ENCODE data around the gene TCERG1. TPM values are rescaled to one million over a fixed set of nuclear protein-coding genes. Genes with fewer than 3 reads are reported as not detected.

TCERG1 gene
- total RNA-seq, result 156 to 157 TPM (median 156 TPM) in 3 replicates

DNA sequence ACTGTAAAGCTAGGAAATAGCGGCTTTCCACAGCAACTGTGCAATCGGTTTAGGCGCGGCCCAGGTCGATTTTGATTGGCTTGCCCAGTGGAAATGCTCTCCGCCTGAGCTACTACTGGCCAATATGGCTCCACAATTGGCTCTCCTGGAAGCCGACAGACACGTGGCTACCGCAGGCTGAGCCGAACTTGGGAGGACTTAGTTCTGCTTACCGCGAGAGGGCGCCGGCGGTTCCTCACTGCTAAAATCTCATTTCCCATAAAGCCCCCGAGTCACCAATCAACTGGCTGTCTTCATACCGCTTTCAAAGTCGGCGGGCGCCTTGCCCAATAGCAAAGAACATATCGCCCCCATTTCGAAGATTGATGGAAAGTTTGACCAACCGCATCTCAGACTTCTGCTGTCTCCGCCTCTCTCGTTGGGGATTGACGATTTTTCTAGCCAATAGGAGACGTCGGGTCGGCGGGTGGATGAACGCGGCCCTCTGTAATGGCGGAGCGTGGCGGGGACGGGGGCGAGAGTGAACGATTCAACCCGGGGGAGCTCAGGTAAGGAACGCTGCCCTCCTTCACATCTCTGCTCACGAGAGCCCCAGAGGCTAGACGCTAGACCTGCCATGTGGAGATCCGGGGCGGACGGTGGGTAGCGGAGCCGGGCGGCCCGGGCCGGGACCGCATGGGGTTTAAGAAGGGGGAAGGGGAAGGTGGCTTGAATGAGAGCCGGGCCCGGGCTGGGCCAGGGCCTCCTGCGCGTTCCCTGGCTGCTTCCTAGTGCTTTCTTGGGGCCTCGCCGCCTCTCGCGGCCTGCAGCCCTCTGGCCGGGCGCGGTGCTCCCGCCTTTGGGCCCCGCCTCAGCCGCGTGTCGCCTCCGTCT, at the start of gene TCERG1:
TCERG1 (plus strand) TSS at position 473 of the 873 bp plus-strand sequence; CDS start at position 490, 17 bp downstream.
- TF ChIP-seq, protein P1, sequence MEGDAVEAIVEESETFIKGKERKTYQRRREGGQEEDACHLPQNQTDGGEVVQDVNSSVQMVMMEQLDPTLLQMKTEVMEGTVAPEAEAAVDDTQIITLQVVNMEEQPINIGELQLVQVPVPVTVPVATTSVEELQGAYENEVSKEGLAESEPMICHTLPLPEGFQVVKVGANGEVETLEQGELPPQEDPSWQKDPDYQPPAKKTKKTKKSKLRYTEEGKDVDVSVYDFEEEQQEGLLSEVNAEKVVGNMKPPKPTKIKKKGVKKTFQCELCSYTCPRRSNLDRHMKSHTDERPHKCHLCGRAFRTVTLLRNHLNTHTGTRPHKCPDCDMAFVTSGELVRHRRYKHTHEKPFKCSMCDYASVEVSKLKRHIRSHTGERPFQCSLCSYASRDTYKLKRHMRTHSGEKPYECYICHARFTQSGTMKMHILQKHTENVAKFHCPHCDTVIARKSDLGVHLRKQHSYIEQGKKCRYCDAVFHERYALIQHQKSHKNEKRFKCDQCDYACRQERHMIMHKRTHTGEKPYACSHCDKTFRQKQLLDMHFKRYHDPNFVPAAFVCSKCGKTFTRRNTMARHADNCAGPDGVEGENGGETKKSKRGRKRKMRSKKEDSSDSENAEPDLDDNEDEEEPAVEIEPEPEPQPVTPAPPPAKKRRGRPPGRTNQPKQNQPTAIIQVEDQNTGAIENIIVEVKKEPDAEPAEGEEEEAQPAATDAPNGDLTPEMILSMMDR (IDR thresholded peaks at IDR 0.05; ENCODE audit: unreplicated experiment), result peak; percentile 52
- no peaks in the 10 kb centered on the region for H3K36me3 Mint-ChIP-seq
- peaks cover 26% of the 10 kb centered on the region for H3K4me1 Mint-ChIP-seq
- DNase-seq (ENCODE audit: low spot score in 2 of 2, unreplicated experiment in 2 of 2), result peak; percentile 97
- H3K27ac Mint-ChIP-seq, result peak within 1 kb of the TSS; percentile 100
- peak within 1 kb of the TSS; percentile 95 for H3K4me3 Mint-ChIP-seq
- H3K27me3 Mint-ChIP-seq (ENCODE audit: low read depth), result no peaks in the 10 kb centered on the region
- H3K9me3 Mint-ChIP-seq, result no peaks in the 10 kb centered on the region

DNA sequence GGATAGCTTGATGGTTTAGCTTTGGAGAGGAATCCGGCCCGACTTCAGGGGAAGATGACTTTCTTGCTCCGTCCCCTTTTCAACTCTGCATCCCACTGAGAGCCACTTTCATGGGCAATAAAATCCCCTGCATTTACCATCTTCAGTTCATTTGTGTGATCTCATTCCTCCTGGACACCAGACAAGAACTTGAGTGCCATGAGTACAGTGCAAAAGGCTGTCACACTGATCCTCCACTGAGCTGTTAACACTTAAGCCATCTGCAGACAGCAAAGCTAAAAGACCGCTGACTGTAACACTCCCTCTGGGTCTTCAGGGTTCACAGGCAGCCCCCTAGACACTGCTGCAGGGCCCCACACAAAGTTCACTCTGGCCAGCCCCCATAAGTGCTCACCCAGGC, 48.3 kb upstream of the TCERG1 start:
- Mint-ChIP-seq H3K9me3 (no peaks in the 10 kb centered on the region), H3K27ac (no peak overlapping the region), H3K27me3 (ENCODE audit: low read depth) (peaks cover 95% of the 10 kb centered on the region), H3K4me1 (no peaks in the 10 kb centered on the region), H3K4me3 (no peak overlapping the region), H3K36me3 (no peaks in the 10 kb centered on the region)
- TF ChIP-seq, protein P1 (IDR thresholded peaks at IDR 0.05; ENCODE audit: unreplicated experiment), result no peak
- DNase-seq (ENCODE audit: low spot score in 2 of 2, unreplicated experiment in 2 of 2), result no peak

- Mint-ChIP-seq H3K36me3 (no peaks in the 10 kb centered on the region), H3K4me3 (no peak overlapping the region), H3K4me1 (no peaks in the 10 kb centered on the region), H3K9me3 (no peaks in the 10 kb centered on the region), H3K27ac (no peak overlapping the region), H3K27me3 (ENCODE audit: low read depth) (peaks cover 95% of the 10 kb centered on the region)
- TF ChIP-seq, protein P1 (IDR thresholded peaks at IDR 0.05; ENCODE audit: unreplicated experiment), result no peak
- no peak for DNase-seq (ENCODE audit: low spot score in 2 of 2, unreplicated experiment in 2 of 2)
Measured at GRCh38 chr5:146399481-146399880, 47.7 kb upstream of the TCERG1 start.

GRCh38 chr5:146400201-146400600, 46.9 kb upstream of the TCERG1 start:
- Mint-ChIP-seq H3K4me3 (no peak overlapping the region), H3K36me3 (no peaks in the 10 kb centered on the region), H3K27ac (no peak overlapping the region), H3K4me1 (no peaks in the 10 kb centered on the region), H3K27me3 (ENCODE audit: low read depth) (peaks cover 90% of the 10 kb centered on the region), H3K9me3 (no peaks in the 10 kb centered on the region)
- TF ChIP-seq, protein P1 (IDR thresholded peaks at IDR 0.05; ENCODE audit: unreplicated experiment), result no peak
- no peak for DNase-seq (ENCODE audit: low spot score in 2 of 2, unreplicated experiment in 2 of 2)

DNA sequence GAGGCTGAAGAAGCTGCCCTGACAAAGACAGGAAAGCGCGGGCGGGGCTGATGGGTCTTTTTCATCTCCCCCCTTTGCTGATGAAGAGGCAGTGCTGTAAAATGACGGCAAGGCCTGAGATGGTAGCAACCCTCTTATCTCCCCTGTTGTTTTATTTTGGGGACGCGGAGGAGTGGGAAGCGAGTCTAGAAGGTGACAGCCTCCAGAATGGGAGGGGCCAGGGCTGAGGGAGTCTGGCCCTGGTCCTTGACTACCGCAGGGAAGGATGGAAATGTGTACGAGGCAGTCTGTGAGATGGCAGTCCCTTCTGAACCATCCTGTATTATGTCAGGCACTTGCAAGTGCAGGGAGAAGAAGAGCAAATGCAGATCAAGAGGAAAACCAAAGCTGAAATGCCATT, 46.1 kb upstream of the TCERG1 start:
- TF ChIP-seq, protein P1 (IDR thresholded peaks at IDR 0.05; ENCODE audit: unreplicated experiment), result no peak
- no peaks in the 10 kb centered on the region for H3K4me1 Mint-ChIP-seq
- H3K9me3 Mint-ChIP-seq, result no peaks in the 10 kb centered on the region
- H3K27me3 Mint-ChIP-seq (ENCODE audit: low read depth), result peaks cover 89% of the 10 kb centered on the region
- no peak for DNase-seq (ENCODE audit: low spot score in 2 of 2, unreplicated experiment in 2 of 2)
- no peak overlapping the region for H3K4me3 Mint-ChIP-seq
- H3K27ac Mint-ChIP-seq, result no peak overlapping the region
- no peaks in the 10 kb centered on the region for H3K36me3 Mint-ChIP-seq

All from mesothelial cell of epicardium (in vitro differentiated cells).